Stimulated activated CD4-positive, alpha-beta T cell treated with anti-CD3 and anti-CD28 coated beads, Interleukin-4, amount 100 ng/mL, for 4 hours (primary cell): Measurements from ENCODE around the gene FGF22.
A peak's percentile ranks its signal among the peaks of the same experiment; 100 is the strongest.
"Not testable (repeated sequence)": the region's sequence is repeated elsewhere in the genome, so short reads cannot be mapped to it uniquely, and the experiment has no call there.

Experiments
- DNase-seq, 2 experiments: peaks; one replicate each; pipeline ENCODE4 v3.0.0-alpha.2; 2020

Gene FGF22

DNA sequence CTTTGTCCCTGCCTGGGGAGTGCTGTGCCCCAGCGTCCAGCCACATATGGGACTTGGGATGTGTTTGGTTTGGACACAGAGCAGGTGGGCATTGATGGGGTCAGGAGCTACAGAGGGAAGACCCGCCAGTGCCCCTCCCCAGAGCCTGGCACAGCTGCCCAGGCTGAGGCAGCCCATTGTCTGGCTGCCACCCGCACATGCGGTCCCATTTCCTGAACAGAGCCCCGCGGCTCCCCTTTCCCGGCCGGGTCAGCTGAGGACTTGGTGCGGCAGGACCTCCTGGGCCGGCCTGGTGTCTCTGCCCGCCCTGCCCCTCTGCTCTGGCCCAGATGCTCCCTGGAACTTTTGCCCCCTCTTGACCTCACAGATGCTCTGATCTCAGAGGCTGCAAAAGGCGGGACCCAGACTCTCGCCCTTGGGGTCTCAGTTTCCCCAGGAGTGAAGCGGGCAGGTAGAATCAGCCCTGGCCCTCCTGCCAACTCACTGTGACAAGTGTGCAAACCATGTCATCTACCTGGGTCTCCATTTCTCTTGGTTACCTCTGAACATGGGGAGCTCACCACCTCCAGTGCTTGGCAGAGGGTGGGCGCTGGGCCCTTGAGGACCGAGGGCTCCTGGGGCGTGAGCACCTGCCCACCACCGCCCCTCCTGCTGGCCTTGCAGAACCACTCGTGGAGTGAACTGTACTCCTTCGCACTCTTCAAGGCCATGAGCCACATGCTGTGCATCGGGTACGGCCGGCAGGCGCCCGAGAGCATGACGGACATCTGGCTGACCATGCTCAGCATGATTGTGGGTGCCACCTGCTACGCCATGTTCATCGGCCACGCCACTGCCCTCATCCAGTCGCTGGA lies 32.2 kb upstream of the FGF22 start:
- no peak for DNase-seq

DNA sequence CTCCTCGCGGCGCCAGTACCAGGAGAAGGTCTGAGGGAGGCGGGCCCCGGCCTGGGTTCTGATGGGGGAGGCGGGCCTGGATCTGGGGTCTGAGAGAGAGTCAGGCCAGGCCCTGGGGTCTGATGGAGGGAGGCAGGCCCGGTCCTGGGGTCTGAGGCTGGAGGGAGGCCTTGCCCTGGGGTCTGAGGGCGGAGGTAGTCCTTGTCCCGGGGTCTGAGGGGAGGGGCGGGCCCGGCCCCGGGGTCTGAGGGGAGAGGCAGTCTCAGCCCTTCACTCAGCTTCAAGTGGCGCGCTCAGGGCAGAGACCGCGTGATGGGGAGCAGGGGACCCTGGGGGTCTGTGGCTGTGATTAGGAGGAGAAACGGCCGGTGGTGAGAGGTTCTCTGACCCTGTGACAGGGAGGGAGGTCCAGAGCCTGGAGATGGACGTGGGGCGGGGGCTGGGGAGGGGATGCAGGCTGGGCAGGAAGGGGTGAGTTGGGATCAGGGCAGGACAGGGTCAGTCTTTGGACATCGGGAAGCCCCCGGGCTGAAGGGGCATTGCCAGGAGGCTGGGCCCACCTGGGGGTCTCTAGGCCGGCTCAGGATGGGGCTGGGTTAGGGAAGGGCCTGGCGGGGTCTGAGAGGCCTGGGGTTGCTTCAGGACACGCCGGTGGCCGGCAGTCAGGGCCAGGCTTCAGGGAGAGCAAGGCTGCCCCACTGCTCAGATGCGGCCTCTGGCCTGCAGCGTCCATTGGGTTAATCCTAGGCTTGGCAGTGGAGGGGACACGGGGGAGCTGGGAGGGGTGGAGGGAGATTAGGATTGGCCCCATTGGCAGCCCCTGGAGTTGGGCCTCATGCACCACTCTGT lies 31.3 kb upstream of the FGF22 start:
- DNase-seq: no peak

DNA sequence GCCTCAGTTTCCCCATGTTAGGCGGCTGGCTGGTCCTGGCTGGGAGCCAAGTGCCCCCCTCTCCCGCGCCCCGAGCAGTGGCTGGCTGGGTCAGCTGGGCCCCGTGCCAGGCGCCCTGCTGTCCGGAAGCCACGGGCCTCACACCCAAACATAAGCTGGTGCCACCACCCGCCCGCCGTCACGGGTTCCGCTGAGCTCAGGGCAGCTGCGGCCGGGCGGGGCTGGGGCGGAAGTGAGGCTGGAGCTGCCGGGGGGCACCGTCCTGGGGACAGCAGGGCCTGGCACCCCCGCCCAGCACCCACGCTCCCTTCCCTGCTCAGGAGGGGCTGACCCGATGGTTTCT lies 30.7 kb upstream of the FGF22 start:
- no peak for DNase-seq

DNA sequence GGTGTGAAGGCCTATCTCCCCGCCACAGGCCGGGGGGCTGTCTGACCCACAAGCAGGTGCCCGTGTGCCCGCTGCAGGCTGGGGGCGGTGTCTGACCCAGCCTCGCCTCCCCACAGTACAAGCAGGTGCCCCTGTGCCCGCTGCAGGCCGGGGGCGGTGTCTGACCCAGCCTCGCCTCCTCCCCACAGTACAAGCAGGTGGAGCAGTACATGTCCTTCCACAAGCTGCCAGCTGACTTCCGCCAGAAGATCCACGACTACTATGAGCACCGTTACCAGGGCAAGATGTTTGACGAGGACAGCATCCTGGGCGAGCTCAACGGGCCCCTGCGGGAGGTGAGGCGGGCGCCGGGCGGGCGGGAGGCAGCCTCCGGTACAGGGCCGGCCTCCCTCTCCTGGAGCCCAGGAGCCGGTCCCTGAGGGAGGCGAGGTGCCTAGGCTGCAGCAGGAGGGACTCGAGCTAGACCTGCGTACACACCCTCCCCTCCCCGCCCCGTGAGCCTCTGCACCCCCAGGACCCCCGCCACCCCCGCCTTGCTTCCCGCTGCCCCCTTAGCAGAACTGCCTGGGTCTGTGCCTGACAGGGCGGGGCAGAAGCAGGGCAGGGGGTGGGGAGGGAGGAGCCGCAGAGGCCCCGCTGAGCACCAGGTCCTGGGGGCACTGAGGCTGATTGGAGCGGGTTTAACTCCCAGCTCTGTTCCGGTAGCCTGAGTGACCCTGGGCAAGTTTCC lies 29.4 kb upstream of the FGF22 start:
- DNase-seq: no peak

DNA sequence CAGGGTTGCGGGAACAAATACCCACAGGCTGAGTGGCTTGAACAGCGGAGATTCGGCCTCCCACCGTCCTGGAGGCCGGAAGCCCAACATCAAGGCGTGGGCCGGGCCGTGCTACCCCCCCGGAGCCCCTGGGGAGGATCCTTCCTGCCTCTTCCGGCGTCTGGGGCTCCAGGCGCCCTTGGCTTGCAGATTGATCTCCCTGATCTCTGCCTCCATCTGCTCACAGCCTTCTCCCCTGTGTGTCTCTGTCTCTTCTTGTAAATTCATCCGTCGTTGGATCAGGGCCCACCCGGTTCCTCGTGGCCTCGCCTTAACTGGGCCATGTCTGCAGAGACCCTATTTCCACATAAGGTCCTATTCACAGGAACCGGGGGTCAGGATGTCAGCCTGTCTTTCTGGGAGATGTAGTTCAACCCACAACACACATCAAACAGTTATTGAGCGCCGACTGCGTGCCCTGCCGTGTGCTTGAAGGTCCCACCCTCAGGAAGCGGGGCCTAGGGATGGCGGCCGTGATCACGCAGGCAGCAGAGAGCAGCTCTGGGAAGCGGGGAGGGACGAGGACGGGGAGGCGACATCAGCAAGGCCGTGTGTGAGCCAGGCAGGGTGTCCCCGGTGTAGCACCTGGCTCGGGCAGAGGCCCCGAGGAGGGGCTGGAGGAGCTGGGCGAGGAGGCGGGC lies 28.7 kb upstream of the FGF22 start:
- DNase-seq: peak; percentile 39 to 57

DNA sequence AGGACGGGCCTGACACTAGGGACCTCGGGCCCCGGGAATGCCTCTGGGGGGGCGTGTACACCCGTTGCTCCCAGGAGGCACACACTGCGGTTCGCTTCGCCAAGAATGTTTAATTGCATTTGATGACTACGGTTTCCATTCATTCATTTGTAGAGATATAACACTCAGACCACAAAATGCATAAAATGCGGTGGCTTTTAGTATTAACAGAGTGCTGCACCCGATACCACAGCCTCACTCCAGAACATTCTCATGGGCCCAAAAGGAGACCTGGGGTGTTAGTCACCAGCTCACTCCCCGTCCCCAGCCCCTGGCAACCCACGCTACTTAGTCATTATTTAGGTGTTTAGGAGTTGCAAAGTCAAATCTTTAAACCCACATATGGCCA lies 28.2 kb upstream of the FGF22 start:
- peak; percentile 56 to 71 for DNase-seq

DNA sequence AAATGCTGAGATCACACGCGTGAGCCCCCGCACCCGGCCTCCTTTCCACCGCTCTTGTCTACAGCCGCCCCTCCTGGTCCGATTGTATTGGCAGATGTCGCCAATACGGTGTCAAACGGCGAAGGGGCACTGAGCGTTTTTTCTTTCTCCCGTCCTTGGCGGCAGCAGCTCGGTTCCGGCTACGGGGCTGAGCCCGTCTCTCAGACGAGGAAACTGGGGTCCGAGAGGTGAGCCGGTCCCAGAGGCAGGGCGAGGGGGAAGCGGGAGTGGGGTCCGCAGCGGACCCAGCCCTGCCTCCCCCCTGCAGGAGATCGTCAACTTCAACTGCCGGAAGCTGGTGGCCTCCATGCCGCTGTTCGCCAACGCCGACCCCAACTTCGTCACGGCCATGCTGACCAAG lies 26.7 kb upstream of the FGF22 start:
- DNase-seq: no peak

DNA sequence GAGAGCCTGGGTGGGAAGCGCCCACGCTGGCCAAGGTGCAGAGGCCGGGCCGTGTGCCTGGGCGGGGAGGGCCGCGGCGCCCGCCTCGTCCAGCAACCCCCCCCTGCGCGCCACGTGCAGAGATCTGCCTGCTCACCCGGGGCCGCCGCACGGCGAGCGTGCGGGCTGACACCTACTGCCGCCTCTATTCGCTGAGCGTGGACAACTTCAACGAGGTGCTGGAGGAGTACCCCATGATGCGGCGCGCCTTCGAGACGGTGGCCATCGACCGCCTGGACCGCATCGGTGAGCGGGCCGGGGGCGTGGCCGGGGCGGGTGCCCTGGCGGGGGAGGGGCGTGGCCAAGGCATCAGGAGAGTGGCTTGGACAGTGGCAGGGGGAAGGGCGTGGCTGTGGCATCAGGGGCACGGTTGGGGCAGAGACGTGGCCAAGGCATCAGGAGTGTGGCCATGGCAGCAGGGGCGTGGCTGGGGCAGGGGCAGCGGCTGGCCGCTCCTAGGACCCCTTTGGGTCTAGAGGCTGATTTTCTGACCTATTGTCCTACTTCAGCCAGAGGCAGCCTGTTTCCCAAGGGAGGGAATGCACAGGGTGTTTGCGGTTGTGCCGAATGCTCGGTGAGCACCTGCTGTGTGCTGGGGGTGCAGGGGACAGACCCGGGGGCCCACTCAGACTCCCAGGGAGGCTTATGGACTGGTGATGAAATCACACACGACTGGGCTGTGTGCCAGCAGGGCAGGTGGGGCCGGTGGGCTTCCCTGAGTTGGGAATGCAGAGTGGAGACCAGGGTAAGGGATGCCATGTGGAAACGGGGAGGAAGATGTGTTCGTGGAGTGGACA lies 25.7 kb upstream of the FGF22 start:
- no peak for DNase-seq

DNA sequence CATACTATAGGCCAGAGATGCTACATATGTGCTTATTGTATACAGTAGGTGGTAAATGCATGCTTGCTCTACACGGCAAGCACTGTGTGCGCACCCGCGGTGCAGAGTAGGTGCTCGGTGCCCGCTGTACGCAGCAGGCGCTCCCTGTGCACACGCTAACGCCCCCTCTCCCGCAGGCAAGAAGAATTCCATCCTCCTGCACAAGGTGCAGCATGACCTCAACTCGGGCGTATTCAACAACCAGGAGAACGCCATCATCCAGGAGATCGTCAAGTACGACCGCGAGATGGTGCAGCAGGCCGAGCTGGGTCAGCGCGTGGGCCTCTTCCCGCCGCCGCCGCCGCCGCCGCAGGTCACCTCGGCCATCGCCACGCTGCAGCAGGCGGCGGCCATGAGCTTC lies 24.1 kb upstream of the FGF22 start:
- no peak for DNase-seq

DNA sequence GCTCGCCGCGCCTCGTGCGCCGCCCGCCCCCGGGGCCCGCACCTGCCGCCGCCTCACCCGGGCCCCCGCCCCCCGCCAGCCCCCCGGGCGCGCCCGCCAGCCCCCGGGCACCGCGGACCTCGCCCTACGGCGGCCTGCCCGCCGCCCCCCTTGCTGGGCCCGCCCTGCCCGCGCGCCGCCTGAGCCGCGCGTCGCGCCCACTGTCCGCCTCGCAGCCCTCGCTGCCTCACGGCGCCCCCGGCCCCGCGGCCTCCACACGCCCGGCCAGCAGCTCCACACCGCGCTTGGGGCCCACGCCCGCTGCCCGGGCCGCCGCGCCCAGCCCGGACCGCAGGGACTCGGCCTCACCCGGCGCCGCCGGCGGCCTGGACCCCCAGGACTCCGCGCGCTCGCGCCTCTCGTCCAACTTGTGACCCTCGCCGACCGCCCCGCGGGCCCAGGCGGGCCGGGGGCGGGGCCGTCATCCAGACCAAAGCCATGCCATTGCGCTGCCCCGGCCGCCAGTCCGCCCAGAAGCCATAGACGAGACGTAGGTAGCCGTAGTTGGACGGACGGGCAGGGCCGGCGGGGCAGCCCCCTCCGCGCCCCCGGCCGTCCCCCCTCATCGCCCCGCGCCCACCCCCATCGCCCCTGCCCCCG lies 23.5 kb upstream of the FGF22 start:
- no peak for DNase-seq

DNA sequence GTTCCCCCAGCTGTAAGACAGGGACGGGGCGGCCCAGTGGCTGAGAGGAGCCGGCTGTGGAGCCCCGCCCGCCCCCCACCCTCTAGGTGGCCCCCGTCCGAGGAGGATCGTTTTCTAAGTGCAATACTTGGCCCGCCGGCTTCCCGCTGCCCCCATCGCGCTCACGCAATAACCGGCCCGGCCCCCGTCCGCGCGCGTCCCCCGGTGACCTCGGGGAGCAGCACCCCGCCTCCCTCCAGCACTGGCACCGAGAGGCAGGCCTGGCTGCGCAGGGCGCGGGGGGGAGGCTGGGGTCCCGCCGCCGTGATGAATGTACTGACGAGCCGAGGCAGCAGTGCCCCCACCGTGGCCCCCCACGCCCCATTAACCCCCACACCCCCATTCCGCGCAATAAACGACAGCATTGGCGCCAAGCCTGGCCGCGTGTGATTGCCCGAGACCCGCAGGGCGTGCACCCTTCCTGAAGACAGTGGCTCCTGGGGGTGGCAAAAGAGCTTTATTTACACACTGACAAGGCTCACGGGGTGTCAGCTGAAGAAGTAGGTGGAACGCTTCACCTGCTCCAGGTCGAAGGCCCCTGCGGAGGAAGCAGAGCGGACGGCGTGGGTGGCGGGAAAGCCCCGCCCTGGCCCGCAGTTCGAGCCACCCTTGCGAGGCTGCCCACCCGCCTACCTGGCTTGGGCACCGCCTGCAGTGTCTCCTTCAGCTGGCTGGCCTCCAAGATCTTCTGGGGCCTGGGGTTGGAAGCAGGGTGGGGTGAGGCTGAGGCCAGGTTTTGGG lies 22.7 kb upstream of the FGF22 start:
- no peak for DNase-seq

DNA sequence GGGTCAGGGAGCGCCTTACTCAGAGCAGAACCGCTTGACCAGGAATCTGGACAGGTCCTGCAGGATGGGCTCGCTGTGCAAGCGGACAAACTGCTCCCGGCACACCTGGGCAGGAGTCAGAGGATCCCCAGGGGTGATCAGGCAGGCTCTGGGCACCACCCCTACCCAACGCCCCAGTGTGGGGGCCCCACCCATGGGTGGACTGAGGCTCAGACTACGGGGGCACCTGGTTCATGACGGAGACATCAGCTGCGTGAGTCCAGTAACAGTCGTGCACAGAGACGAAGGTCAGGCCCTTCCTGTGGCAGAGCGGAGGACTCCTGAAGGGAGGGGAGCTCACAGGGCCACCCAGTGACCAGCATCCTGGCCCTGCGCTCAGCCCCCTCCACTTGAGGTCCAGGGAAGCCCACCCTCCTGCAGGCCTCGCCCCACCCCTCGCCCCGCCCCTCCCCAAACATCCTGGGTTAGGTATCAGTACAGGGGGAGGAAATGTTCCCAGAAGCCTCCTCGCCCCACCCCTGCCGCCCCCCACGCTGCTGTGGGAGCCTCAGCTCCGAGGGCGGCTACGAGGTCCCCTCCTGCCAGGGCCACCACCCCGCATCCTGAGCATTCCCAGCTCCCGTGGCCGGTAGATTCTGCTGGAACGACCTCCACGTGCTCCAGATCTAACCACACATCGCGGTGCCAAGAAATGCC lies 22.0 kb upstream of the FGF22 start:
- DNase-seq: no peak

DNA sequence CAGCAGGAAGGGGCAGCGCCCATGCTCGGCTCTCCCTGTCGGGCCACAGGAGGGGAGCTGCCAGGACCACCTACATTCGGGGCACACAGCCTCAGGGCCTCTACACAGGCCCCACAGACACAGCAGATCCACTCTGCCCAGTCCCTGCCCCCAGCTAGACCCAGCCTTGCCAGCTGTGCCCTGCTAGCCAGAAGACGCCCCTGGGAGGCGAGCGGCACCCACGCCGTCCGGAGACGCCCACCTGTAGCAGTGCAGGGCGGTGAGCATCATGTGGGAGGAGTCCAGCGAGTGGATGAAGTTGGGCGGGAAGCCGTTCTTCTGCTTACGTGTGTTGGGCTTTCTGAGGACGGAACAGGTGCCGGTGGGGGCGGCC lies 21.4 kb upstream of the FGF22 start:
- DNase-seq: no peak

DNA sequence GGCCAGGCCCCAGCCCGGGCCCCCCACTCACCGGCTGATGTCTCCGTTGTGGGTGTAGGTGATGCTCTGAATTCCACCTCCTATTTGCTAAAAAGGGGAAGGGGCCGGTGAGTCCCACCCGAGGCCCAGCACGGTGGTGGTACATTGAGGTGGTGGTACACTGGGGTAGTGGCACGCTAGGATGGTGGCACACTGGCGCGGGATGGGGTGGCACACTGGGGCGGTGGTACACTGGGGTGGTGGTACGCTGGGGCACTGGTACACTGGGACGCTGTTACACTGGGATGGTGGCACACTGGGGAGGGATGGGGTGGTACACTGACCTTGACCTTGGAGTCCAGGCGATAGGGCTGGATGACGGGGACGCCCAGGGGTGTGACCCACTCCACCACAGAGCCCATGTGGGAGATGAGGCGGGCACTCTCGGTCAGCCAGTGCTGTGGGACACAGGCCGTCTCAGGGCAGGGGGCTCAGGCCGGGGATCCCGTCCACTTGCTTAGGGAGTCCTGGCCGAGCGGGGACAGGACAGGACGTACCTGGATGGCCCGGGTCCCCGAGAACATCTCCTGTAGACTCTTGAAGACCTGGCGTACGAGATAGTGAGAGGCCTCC lies 20.9 kb upstream of the FGF22 start:
- DNase-seq: no peak

DNA sequence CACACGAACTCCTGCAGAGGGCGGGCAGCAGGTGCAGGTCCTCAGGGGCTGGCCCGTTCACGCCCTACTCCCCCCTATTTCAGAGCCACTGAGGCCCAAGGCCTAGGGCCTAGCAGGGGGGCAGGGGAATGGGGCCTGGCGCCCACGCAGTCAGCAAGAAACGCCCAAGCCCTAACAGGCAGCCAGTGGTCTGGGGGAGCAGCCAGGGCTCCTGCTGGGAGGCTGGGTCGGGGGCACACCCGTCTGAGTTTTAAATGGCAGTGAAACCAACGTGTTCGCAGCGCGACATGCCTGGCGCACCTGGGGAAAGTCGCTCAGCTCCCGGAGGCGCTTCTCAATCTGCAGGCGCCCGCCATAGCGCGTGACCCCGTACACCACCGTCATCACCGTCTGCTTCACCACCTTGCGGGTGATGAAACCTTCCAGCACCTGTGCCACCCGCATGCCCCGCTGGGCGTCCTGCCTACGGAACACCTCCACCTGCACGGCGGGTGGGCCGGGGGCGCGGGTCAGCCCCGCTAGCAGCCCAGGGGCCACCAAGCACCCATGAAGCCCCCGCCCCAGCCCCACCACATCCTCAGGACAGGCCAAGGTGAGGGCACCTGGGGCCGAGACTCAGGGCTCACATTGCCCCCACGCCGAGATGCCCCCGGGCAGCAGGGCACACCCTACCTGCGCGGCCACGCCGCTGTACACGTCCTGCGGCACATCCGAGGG lies 20.2 kb upstream of the FGF22 start:
- DNase-seq: no peak

DNA sequence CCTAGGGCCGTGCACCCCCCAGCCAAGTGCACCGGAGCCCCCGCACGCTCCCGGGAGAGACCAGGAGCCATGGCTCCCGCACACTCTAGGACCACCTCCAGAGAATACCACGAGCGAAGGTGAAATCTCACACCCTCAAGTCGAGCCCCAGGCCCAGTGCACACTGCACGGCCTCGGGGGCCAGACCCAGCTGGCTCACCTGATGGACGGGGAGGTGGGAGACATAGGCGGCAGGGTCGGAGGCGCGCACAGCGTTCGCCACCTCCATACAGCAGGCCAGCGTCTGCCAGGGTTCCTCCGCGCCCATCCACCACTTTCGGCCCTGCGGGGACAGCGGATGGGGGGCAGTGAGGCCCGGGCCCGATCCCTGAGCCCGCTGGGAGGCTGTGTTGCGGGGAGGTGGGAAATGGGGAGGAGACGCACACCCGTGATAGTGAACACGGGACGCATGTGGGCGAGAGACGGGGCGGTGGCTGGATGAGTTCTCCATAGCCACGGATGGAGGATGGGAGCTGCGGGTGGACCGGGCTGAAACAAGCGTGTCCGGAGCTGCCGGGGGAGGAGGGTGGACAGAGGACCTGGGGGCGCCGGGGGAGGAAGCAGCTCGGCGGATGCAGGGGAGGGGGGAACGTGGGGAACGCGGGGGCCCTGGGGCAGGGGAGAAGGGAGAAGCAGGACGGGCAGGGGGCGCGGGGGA lies 19.4 kb upstream of the FGF22 start:
- no peak for DNase-seq

DNA sequence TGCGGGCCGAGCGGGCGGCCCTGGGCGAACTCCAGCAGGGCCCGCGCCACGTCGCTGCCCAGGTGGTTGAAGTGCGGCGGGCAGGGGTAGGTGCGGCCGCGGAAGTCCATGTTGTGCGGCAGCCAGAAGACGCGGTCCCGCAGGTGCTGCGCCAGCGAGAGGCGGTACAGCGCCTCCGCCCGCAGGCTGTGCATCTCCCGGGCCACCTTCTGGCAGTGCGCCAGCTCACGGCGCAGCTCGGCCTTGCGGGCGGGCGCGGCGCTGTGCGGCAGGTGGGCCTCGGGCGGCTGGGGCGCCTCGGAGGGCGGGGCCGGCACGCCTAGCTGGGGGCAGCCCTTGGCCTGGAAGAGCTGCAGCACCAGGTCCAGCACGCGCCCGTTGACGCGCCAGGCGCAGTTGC lies 18.5 kb upstream of the FGF22 start:
- DNase-seq: not testable (repeated sequence)

DNA sequence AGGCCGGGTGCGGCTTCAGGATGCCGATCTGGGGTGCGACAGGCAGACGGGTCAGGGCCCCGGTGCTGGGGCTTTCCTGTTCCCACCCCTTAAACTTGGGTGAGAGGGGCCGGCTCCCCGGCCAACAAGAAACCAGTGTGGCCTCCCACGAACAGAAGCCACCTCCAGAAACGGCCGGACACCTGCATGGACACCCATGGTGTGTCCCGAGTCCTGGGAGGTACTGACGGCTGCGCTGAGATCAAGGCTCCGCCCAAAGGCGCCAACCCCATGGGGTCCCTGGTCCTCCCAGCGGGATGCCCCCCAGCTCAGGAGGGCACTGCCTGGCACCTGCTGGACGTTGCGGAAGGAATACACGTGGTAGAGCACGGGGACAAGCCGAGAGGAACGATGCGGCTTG lies 17.9 kb upstream of the FGF22 start:
- no peak for DNase-seq
